Neural progenitor cell (in vitro differentiated cells): ENCODE measurements around the gene IL17B. TPM values are rescaled to one million over a fixed set of nuclear protein-coding genes. Genes with fewer than 3 reads are reported as not detected.

ENCODE experiments used
- DNase-seq: peaks from one replicate; pipeline ENCODE4 v3.0.0-alpha.2; 2016; ENCODE audit warnings: low spot score
- H2AFZ ChIP-seq: fragments of 200-600 bp; sonication (generic); replicated peaks from 2 replicates; pipeline ENCODE4 v1.6.1; 2016; ENCODE audit warnings: antibody characterized with exemption
- H3F3A ChIP-seq: fragments of 200-600 bp; sonication (generic); 2 replicates; pipeline ENCODE4 v1.6.1; 2016; ENCODE audit warnings: antibody characterized with exemption, low read depth
- H3K27ac ChIP-seq: fragments of 200-600 bp; sonication (generic); 2 replicates; pipeline ENCODE4 v1.5.1; 2016; ENCODE audit warnings: mild to moderate bottlenecking
- H3K27me3 ChIP-seq: fragments of 200-600 bp; sonication (generic); 2 replicates; pipeline ENCODE4 v1.6.1; 2016; ENCODE audit warnings: mild to moderate bottlenecking, moderate library complexity
- H3K36me3 ChIP-seq: fragments of 200-600 bp; sonication (generic); 2 replicates; pipeline ENCODE4 v1.5.1; 2016
- H3K4me1 ChIP-seq: fragments of 200-600 bp; sonication (generic); 2 replicates; pipeline ENCODE4 v1.6.1; 2016; ENCODE audit warnings: mixed run types
- H3K4me2 ChIP-seq: fragments of 200-600 bp; sonication (generic); 2 replicates; pipeline ENCODE4 v1.6.1; 2016
- H3K4me3 ChIP-seq: fragments of 200-600 bp; sonication (generic); 2 replicates; pipeline ENCODE4 v1.5.1; 2016
- H3K79me2 ChIP-seq: fragments of 200-600 bp; sonication (generic); 2 replicates; pipeline ENCODE4 v1.6.1; 2016; ENCODE audit warnings: low read depth
- H3K9ac ChIP-seq: fragments of 200-600 bp; sonication (generic); 2 replicates; pipeline ENCODE4 v1.6.1; 2016
- H3K9me3 ChIP-seq: fragments of 200-600 bp; sonication (generic); 2 replicates; pipeline ENCODE4 v1.5.1; 2016; ENCODE audit warnings: low read depth
- H4K20me1 ChIP-seq: fragments of 200-600 bp; sonication (generic); 2 replicates; pipeline ENCODE4 v1.6.1; 2016; ENCODE audit warnings: low read depth
- H3K27ac Mint-ChIP-seq: 3 replicates; pipeline ENCODE4 v1.8.0; 2021; ENCODE audit warnings: mixed read lengths
- H3K27me3 Mint-ChIP-seq: 2 replicates; pipeline ENCODE4 v1.8.0; 2022; ENCODE audit warnings: low read depth, mild to moderate bottlenecking, inconsistent platforms, moderate library complexity, mixed read lengths; ENCODE audit not compliant: insufficient read depth
- H3K36me3 Mint-ChIP-seq: 3 replicates; pipeline ENCODE4 v1.8.0; 2021; ENCODE audit warnings: mixed read lengths
- H3K4me1 Mint-ChIP-seq: 3 replicates; pipeline ENCODE4 v1.8.0; 2021; ENCODE audit warnings: mixed read lengths
- H3K4me3 Mint-ChIP-seq: 3 replicates; pipeline ENCODE4 v1.8.0; 2021; ENCODE audit warnings: mild to moderate bottlenecking, moderate library complexity, mixed read lengths
- H3K9me3 Mint-ChIP-seq: 3 replicates; pipeline ENCODE4 v1.8.0; 2020; ENCODE audit warnings: mixed read lengths
- CTCF ChIP-seq: fragments of 200-600 bp; sonication (generic); IDR thresholded peaks from 2 replicates; pipeline ENCODE4 v1.5.1; 2017; ENCODE audit warnings: antibody characterized with exemption, mild to moderate bottlenecking
- EZH2 ChIP-seq: fragments of 200-600 bp; sonication (generic); IDR thresholded peaks from 2 replicates; pipeline ENCODE4 v1.6.1; 2017; ENCODE audit warnings: antibody characterized with exemption, mild to moderate bottlenecking, moderate library complexity
- EZH2phosphoT487 ChIP-seq: fragments of 200-600 bp; sonication (generic); IDR thresholded peaks from 2 replicates; pipeline ENCODE4 v1.6.1; 2017; ENCODE audit warnings: antibody characterized with exemption
- total RNA-seq: library from RNA; depleted of rRNA; stranded (reverse); fragments of >200 nt; gene quantifications from 2 replicates; pipeline ENCODE4 v1.2.3, GENCODE V29; 2015; ENCODE audit warnings: low replicate concordance

The IL17B gene
- total RNA-seq, 1 donor from 2014 or later, result not detected

DNA sequence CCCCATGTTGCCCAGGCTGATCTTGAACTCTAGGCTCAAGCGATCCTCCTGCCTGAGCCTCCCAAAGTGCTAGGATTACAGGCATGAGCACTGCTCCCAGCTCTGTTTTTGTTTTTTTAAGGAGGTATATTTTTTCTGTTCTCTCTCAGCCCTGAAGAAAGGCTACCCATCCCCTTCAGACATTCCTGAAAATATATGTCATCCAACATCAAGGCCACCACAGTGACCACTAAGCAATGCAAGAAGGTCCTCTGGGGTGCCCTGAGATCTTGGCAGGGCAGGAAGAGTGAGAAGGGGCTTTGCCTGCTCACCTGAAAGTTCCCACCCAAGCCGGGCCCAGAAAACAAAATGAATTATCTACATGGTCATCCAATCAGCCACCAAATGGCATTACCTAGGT is 47.8 kb upstream of the IL17B start:
- Mint-ChIP-seq H3K27me3 (peaks cover 21% of the 10 kb centered on the region), H3K9me3 (no peaks in the 10 kb centered on the region), H3K4me1 (peaks cover 32% of the 10 kb centered on the region), H3K36me3 (no peaks in the 10 kb centered on the region), H3K27ac (no peak overlapping the region), H3K4me3 (no peak overlapping the region)
- Histone ChIP-seq H3F3A (no peaks in the 10 kb centered on the region), H3K79me2 (no peaks in the 10 kb centered on the region), H3K9ac (no peak overlapping the region), H3K9me3 (no peaks in the 10 kb centered on the region), H4K20me1 (no peaks in the 10 kb centered on the region), H3K4me3 (no peak overlapping the region), H3K4me2 (no peak overlapping the region), H3K4me1 (peaks cover 24% of the 10 kb centered on the region), H3K27me3 (no peaks in the 10 kb centered on the region), H3K27ac (no peak overlapping the region), H2AFZ (no peak overlapping the region), H3K36me3 (no peaks in the 10 kb centered on the region)
- no peak for TF ChIP-seq EZH2phosphoT487
- TF ChIP-seq EZH2, result no peak
- DNase-seq, result no peak

DNA sequence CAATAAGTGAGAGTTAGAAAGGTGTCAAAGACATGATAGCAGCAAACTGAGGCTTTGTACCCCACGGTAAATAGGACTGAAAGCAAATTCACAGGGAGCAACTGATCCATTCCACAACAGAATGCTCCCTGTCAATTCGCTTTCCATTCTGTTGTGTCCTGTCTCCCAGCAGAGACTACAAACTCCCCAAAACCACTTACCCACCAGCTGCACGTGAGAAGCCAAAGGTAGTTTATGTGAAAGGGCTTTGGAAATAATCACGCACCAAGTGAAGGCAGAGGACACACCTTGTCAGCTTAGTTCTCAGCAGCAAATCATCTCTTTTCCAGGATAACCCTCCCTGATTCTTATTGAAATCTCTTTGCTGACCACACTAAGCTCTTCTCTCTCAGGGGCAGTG is 46.6 kb upstream of the IL17B start:
- peaks cover 33% of the 10 kb centered on the region for H3K4me1 ChIP-seq
- H3K27ac ChIP-seq, result no peak overlapping the region
- Mint-ChIP-seq H3K27ac (no peak overlapping the region), H3K9me3 (no peaks in the 10 kb centered on the region), H3K4me1 (peaks cover 40% of the 10 kb centered on the region), H3K4me3 (no peak overlapping the region), H3K36me3 (no peaks in the 10 kb centered on the region), H3K27me3 (peaks cover 22% of the 10 kb centered on the region)
- H3K36me3 ChIP-seq, result no peaks in the 10 kb centered on the region
- no peak overlapping the region for H2AFZ ChIP-seq
- no peaks in the 10 kb centered on the region for H3K79me2 ChIP-seq
- no peaks in the 10 kb centered on the region for H4K20me1 ChIP-seq
- no peaks in the 10 kb centered on the region for H3K9me3 ChIP-seq
- no peaks in the 10 kb centered on the region for H3K27me3 ChIP-seq
- no peak for DNase-seq
- H3F3A ChIP-seq, result peaks cover 5% of the 10 kb centered on the region
- no peak overlapping the region for H3K4me2 ChIP-seq
- no peak overlapping the region for H3K9ac ChIP-seq
- H3K4me3 ChIP-seq, result no peak overlapping the region
- TF ChIP-seq EZH2, result no peak
- no peak for TF ChIP-seq CTCF
- TF ChIP-seq EZH2phosphoT487, result no peak

DNA sequence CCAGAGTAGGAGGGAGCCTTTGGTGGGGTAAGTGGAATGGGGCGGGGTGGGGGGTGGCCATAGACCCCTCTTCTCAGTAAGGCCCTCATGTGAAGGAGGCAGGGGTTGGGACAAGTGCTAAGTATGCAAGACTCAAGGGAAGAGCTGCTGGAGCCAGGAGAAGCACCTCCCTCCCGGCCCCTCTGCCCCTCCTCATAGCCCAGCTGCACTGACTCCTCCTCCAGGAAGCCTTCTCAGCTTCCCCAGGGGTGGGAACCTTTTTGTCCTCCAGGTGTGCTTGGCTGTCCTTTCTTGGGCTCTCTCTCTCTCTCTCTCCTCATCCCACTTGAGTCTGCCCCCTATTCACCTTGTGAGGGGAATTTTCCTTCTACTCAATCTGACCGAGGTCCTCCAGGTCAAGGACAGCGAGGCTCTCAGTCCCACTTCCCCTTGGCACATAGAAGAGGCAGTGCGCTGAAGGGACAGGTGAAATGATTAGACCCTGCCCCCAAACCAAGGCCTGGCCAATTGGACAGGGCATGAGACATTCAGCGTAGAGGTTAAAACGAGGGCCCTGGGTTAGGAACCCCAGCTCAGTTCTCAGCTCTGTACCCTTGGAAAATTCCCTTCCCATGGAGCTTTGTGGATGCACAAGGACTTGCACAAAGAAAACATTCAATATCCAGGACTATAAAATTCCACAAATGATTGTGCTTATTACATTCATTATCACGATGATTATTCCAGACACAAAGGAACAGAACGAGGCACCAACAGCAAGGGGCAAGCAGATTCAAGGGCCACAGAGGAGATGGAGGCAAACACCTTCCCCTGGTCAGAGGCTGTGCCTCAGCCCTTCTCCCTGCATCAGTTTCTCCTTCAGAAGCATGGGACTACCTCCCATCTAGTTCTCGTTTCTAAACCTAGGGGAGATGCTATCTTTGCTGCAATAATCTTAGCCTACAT is 45.6 kb upstream of the IL17B start:
- H3K4me1 Mint-ChIP-seq, result peaks cover 47% of the 10 kb centered on the region
- Histone ChIP-seq H4K20me1 (no peaks in the 10 kb centered on the region), H3K4me3 (no peak overlapping the region), H3K79me2 (no peaks in the 10 kb centered on the region), H3K4me2 (no peak overlapping the region), H3K9me3 (no peaks in the 10 kb centered on the region), H3K4me1 (peaks cover 33% of the 10 kb centered on the region), H3K27me3 (no peaks in the 10 kb centered on the region), H3K9ac (no peak overlapping the region), H2AFZ (peak overlapping the region; percentile 77), H3F3A (peaks cover 5% of the 10 kb centered on the region), H3K27ac (no peak overlapping the region), H3K36me3 (no peaks in the 10 kb centered on the region)
- no peaks in the 10 kb centered on the region for H3K36me3 Mint-ChIP-seq
- H3K4me3 Mint-ChIP-seq, result peak overlapping the region; percentile 21
- no peaks in the 10 kb centered on the region for H3K9me3 Mint-ChIP-seq
- TF ChIP-seq CTCF, result no peak
- peak overlapping the region; percentile 87 for H3K27ac Mint-ChIP-seq
- DNase-seq, result no peak
- H3K27me3 Mint-ChIP-seq, result peaks cover 16% of the 10 kb centered on the region

- Histone ChIP-seq H3K27ac (no peak overlapping the region), H4K20me1 (no peaks in the 10 kb centered on the region), H3K9ac (no peak overlapping the region), H3K36me3 (no peaks in the 10 kb centered on the region), H3K9me3 (no peaks in the 10 kb centered on the region), H3K4me3 (no peak overlapping the region), H3K27me3 (no peaks in the 10 kb centered on the region), H3K79me2 (no peaks in the 10 kb centered on the region), H3F3A (peaks cover 5% of the 10 kb centered on the region), H3K4me2 (peak overlapping the region; percentile 38), H2AFZ (peak overlapping the region; percentile 77), H3K4me1 (peaks cover 33% of the 10 kb centered on the region)
- DNase-seq, result peak; percentile 28
- no peak overlapping the region for H3K4me3 Mint-ChIP-seq
- no peaks in the 10 kb centered on the region for H3K36me3 Mint-ChIP-seq
- peaks cover 16% of the 10 kb centered on the region for H3K27me3 Mint-ChIP-seq
- H3K9me3 Mint-ChIP-seq, result no peaks in the 10 kb centered on the region
- TF ChIP-seq CTCF (no peak), EZH2phosphoT487 (no peak), EZH2 (no peak)
- no peak overlapping the region for H3K27ac Mint-ChIP-seq
- H3K4me1 Mint-ChIP-seq, result peaks cover 50% of the 10 kb centered on the region
These were observed 44.7 kb upstream of the IL17B start for GRCh38 chr5:149423794-149424268.
